ENCODE measurements around the gene B4GALNT1.

The B4GALNT1 gene

GRCh38 chr12:57613427-57614109 lies 19.4 kb downstream of the B4GALNT1 start:
- 0 out of 2 replicates have a peak, but pooled peaks cover 4% of the 10 kb centered on the region for H3K36me3 ChIP-seq (ENCODE audit: insufficient read depth, low read length)
- H2AFZ ChIP-seq (ENCODE audit: low read length, unreplicated experiment), result no peak overlapping the region
- H3K4me1 ChIP-seq (ENCODE audit: control insufficient read depth, insufficient read depth, low read length, unreplicated experiment), result peaks cover 19% of the 10 kb centered on the region
- no peak overlapping the region for H3K27ac ChIP-seq (ENCODE audit: low read depth, low read length)
- no peak overlapping the region for H3K4me3 ChIP-seq (ENCODE audit: low read depth, low read length)
- H3K27me3 ChIP-seq (ENCODE audit: insufficient read depth, low read length), result no peaks in the 10 kb centered on the region
- H3K79me2 ChIP-seq (ENCODE audit: control insufficient read depth, insufficient read depth, low read length, unreplicated experiment), result no peaks in the 10 kb centered on the region

GRCh38 chr12:57612711-57613426 lies 20.1 kb downstream of the B4GALNT1 start:
- no peak overlapping the region for H2AFZ ChIP-seq (ENCODE audit: low read length, unreplicated experiment)
- H3K27me3 ChIP-seq (ENCODE audit: insufficient read depth, low read length), result no peaks in the 10 kb centered on the region
- H3K27ac ChIP-seq (ENCODE audit: low read depth, low read length), result no peak overlapping the region
- 0 out of 2 replicates have a peak, but pooled peaks cover 4% of the 10 kb centered on the region for H3K36me3 ChIP-seq (ENCODE audit: insufficient read depth, low read length)
- peaks cover 19% of the 10 kb centered on the region for H3K4me1 ChIP-seq (ENCODE audit: control insufficient read depth, insufficient read depth, low read length, unreplicated experiment)
- H3K79me2 ChIP-seq (ENCODE audit: control insufficient read depth, insufficient read depth, low read length, unreplicated experiment), result no peaks in the 10 kb centered on the region
- H3K4me3 ChIP-seq (ENCODE audit: low read depth, low read length), result no peak overlapping the region; the same call in 1 of the 2 replicates

GRCh38 chr12:57611827-57612710 lies 20.9 kb downstream of the B4GALNT1 start:
- no peak overlapping the region for H2AFZ ChIP-seq (ENCODE audit: low read length, unreplicated experiment)
- peak overlapping the region; percentile 93 for H3K4me3 ChIP-seq (ENCODE audit: low read depth, low read length)
- H3K27ac ChIP-seq (ENCODE audit: low read depth, low read length), result no peak overlapping the region
- H3K27me3 ChIP-seq (ENCODE audit: insufficient read depth, low read length), result no peaks in the 10 kb centered on the region
- H3K79me2 ChIP-seq (ENCODE audit: control insufficient read depth, insufficient read depth, low read length, unreplicated experiment), result no peaks in the 10 kb centered on the region
- H3K4me1 ChIP-seq (ENCODE audit: control insufficient read depth, insufficient read depth, low read length, unreplicated experiment), result peaks cover 19% of the 10 kb centered on the region
- H3K36me3 ChIP-seq (ENCODE audit: insufficient read depth, low read length), result 0 out of 2 replicates have a peak, but pooled peaks cover 4% of the 10 kb centered on the region

- Histone ChIP-seq H3K4me1 (ENCODE audit: control insufficient read depth, insufficient read depth, low read length, unreplicated experiment) (peaks cover 15% of the 10 kb centered on the region), H3K79me2 (ENCODE audit: control insufficient read depth, insufficient read depth, low read length, unreplicated experiment) (no peaks in the 10 kb centered on the region), H2AFZ (ENCODE audit: low read length, unreplicated experiment) (peak within 1 kb of the TSS; percentile 93), H3K36me3 (ENCODE audit: insufficient read depth, low read length) (0 out of 2 replicates have a peak, but pooled peaks cover 4% of the 10 kb centered on the region), H3K27me3 (ENCODE audit: insufficient read depth, low read length) (no peaks in the 10 kb centered on the region), H3K4me3 (ENCODE audit: low read depth, low read length) (peak within 1 kb of the TSS; percentile 93), H3K27ac (ENCODE audit: low read depth, low read length) (no peak within 1 kb of the TSS)
These were observed 21.7 kb downstream of the B4GALNT1 start, which contains the start of gene ARHGEF25 for GRCh38 chr12:57611108-57611826. ARHGEF25 (plus strand) TSS chr12:57611435; CDS start chr12:57611895, 460 bp downstream.

GRCh38 chr12:57610554-57611107 lies 22.4 kb downstream of the B4GALNT1 start:
- Histone ChIP-seq H3K27me3 (ENCODE audit: insufficient read depth, low read length) (no peaks in the 10 kb centered on the region), H3K79me2 (ENCODE audit: control insufficient read depth, insufficient read depth, low read length, unreplicated experiment) (no peaks in the 10 kb centered on the region), H3K27ac (ENCODE audit: low read depth, low read length) (no peak overlapping the region), H3K4me1 (ENCODE audit: control insufficient read depth, insufficient read depth, low read length, unreplicated experiment) (peaks cover 10% of the 10 kb centered on the region), H2AFZ (ENCODE audit: low read length, unreplicated experiment) (peak overlapping the region; percentile 93), H3K36me3 (ENCODE audit: insufficient read depth, low read length) (0 out of 2 replicates have a peak, but pooled peaks cover 4% of the 10 kb centered on the region), H3K4me3 (ENCODE audit: low read depth, low read length) (peak overlapping the region; percentile 93)

- H3K27ac ChIP-seq (ENCODE audit: low read depth, low read length), result no peak overlapping the region
- no peaks in the 10 kb centered on the region for H3K79me2 ChIP-seq (ENCODE audit: control insufficient read depth, insufficient read depth, low read length, unreplicated experiment)
- peaks cover 14% of the 10 kb centered on the region for H3K4me1 ChIP-seq (ENCODE audit: control insufficient read depth, insufficient read depth, low read length, unreplicated experiment)
- H3K36me3 ChIP-seq (ENCODE audit: insufficient read depth, low read length), result 0 out of 2 replicates have a peak, but pooled peaks cover 4% of the 10 kb centered on the region
- H3K4me3 ChIP-seq (ENCODE audit: low read depth, low read length), result peak overlapping the region; percentile 93
- no peaks in the 10 kb centered on the region for H3K27me3 ChIP-seq (ENCODE audit: insufficient read depth, low read length)
- H2AFZ ChIP-seq (ENCODE audit: low read length, unreplicated experiment), result no peak overlapping the region
These were observed 23.0 kb downstream of the B4GALNT1 start for GRCh38 chr12:57609781-57610553.

GRCh38 chr12:57609101-57609780 lies 23.8 kb downstream of the B4GALNT1 start:
- no peak overlapping the region for H2AFZ ChIP-seq (ENCODE audit: low read length, unreplicated experiment)
- no peaks in the 10 kb centered on the region for H3K27me3 ChIP-seq (ENCODE audit: insufficient read depth, low read length)
- H3K4me1 ChIP-seq (ENCODE audit: control insufficient read depth, insufficient read depth, low read length, unreplicated experiment), result peaks cover 17% of the 10 kb centered on the region
- no peak overlapping the region for H3K4me3 ChIP-seq (ENCODE audit: low read depth, low read length)
- H3K27ac ChIP-seq (ENCODE audit: low read depth, low read length), result no peak overlapping the region
- H3K36me3 ChIP-seq (ENCODE audit: insufficient read depth, low read length), result 0 out of 2 replicates have a peak, but pooled peaks cover 4% of the 10 kb centered on the region
- no peaks in the 10 kb centered on the region for H3K79me2 ChIP-seq (ENCODE audit: control insufficient read depth, insufficient read depth, low read length, unreplicated experiment)

GRCh38 chr12:57607958-57608663 lies 24.9 kb downstream of the B4GALNT1 start:
- Histone ChIP-seq H3K27me3 (ENCODE audit: insufficient read depth, low read length) (no peaks in the 10 kb centered on the region), H3K79me2 (ENCODE audit: control insufficient read depth, insufficient read depth, low read length, unreplicated experiment) (no peaks in the 10 kb centered on the region), H3K27ac (ENCODE audit: low read depth, low read length) (no peak overlapping the region), H2AFZ (ENCODE audit: low read length, unreplicated experiment) (no peak overlapping the region), H3K4me1 (ENCODE audit: control insufficient read depth, insufficient read depth, low read length, unreplicated experiment) (peaks cover 26% of the 10 kb centered on the region), H3K36me3 (ENCODE audit: insufficient read depth, low read length) (no peaks in the 10 kb centered on the region), H3K4me3 (ENCODE audit: low read depth, low read length) (no peak overlapping the region)

Data from ACC112 (cell line).